WERI-Rb-1 (cell line): ENCODE measurements around the gene C4orf50.
"Not testable (repeated sequence)": the region's sequence is repeated elsewhere in the genome, so short reads cannot be mapped to it uniquely, and the experiment has no call there.

Source experiments
- DNase-seq: peaks from one replicate; pipeline ENCODE4 v3.0.0-alpha.2; 2020
- H3K27ac ChIP-seq: fragments of 250-450 bp; sonication (Bioruptor Pico); 2 replicates; pipeline ENCODE4 v1.5.1; 2020; ENCODE audit warnings: mild to moderate bottlenecking, moderate library complexity
- H3K27me3 ChIP-seq: fragments of 250-450 bp; sonication (Bioruptor Pico); 2 replicates; pipeline ENCODE4 v1.5.1; 2021; ENCODE audit warnings: mild to moderate bottlenecking, low read depth, moderate library complexity; ENCODE audit not compliant: insufficient read depth, severe bottlenecking
- H3K36me3 ChIP-seq: fragments of 250-450 bp; sonication (Bioruptor Pico); 2 replicates; pipeline ENCODE4 v1.5.1; 2020; ENCODE audit warnings: mild to moderate bottlenecking, moderate library complexity
- H3K4me3 ChIP-seq: 2 replicates; pipeline ENCODE4 v1.5.1; 2011; ENCODE audit warnings: low read depth, mild to moderate bottlenecking, control low read depth, low read length
- H3K9me3 ChIP-seq: fragments of 250-450 bp; sonication (Bioruptor Pico); 2 replicates; pipeline ENCODE4 v1.5.1; 2021; ENCODE audit warnings: mild to moderate bottlenecking, moderate library complexity; ENCODE audit not compliant: severe bottlenecking
- TF ChIP-seq, protein P1 (sequence below): IDR thresholded peaks from 2 replicates; pipeline ENCODE4 v1.5.1; 2011; ENCODE audit warnings: low read depth, mild to moderate bottlenecking, control low read depth, inconsistent platforms, low read length

C4orf50 gene

DNA sequence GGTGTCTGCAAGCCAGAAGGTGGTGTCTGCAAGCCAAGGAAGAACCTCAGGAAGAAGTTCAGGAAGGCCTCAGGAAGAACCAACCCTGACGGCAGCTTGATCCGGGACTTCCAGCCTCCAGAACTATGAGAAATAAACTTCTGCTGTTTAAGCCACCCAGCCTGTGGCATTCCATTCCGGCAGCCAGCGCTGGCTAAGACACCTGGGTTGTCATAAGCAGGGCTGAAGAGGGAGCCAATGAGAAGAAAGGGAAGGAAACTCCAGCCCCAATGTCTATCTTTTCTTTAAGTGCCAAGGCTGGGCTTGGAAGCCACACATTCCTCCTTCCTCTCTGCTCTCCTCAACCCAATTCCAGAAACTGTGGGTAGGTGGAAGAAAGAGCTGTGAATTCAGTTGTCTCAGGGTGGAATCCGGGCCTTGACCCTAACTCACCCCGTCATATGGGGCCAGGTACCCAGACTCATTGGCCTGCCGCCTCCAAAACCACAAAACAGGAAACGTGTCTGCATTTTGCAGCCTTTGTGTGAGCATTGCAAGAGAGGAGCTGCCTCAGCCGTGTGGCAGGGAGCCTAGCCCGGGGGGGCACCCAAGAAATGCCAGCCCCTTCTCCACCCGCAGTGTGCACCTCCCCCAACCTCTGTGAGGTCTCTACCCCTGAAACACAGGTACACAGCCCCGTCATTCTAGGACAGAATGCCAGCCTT is 152.2 kb downstream of the C4orf50 start:
- H3K4me3 ChIP-seq: no peak overlapping the region
- TF ChIP-seq, protein P1, sequence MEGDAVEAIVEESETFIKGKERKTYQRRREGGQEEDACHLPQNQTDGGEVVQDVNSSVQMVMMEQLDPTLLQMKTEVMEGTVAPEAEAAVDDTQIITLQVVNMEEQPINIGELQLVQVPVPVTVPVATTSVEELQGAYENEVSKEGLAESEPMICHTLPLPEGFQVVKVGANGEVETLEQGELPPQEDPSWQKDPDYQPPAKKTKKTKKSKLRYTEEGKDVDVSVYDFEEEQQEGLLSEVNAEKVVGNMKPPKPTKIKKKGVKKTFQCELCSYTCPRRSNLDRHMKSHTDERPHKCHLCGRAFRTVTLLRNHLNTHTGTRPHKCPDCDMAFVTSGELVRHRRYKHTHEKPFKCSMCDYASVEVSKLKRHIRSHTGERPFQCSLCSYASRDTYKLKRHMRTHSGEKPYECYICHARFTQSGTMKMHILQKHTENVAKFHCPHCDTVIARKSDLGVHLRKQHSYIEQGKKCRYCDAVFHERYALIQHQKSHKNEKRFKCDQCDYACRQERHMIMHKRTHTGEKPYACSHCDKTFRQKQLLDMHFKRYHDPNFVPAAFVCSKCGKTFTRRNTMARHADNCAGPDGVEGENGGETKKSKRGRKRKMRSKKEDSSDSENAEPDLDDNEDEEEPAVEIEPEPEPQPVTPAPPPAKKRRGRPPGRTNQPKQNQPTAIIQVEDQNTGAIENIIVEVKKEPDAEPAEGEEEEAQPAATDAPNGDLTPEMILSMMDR: no peak
- DNase-seq: no peak
- peaks cover 91% of the 10 kb centered on the region for H3K36me3 ChIP-seq
- H3K27ac ChIP-seq: peak overlapping the region; percentile 16; the same call in 1 of the 2 replicates
- no peaks in the 10 kb centered on the region for H3K9me3 ChIP-seq
- H3K27me3 ChIP-seq: no peaks in the 10 kb centered on the region

DNA sequence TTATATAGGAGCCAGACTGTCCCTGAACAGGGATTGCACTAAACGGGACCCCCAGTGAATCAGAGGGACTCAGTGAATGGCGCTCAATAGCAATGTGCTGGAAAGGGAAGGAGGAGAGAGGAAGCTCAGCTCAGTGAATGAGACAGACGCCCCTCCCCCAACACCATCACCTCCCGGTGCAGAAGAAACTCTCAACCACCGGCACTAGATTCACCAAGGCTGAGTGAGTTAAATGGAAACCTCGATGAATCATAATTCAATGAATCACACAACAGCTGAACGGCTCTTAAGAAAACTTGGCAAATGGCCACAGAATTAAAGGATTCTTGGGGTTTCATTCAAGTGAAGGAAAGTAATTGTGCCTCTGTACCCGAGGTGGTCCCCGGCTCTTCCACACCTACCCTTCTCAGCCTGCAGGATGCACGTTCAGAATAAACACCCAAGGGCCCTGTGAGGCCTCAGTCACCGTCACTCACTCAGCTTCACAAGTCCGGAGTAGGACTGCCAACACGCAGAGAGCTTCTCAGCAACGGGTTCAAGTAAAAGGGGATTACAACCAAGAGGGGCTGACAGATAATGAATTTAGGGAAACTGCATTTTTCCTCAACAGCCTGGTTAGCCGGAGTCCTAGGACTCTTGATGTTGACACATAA is 154.6 kb downstream of the C4orf50 start:
- H3K36me3 ChIP-seq: peaks cover 93% of the 10 kb centered on the region
- H3K9me3 ChIP-seq: no peaks in the 10 kb centered on the region
- no peaks in the 10 kb centered on the region for H3K27me3 ChIP-seq
- no peak for DNase-seq
- H3K27ac ChIP-seq: no peak overlapping the region
- no peak overlapping the region for H3K4me3 ChIP-seq
- TF ChIP-seq, protein P1: no peak

DNA sequence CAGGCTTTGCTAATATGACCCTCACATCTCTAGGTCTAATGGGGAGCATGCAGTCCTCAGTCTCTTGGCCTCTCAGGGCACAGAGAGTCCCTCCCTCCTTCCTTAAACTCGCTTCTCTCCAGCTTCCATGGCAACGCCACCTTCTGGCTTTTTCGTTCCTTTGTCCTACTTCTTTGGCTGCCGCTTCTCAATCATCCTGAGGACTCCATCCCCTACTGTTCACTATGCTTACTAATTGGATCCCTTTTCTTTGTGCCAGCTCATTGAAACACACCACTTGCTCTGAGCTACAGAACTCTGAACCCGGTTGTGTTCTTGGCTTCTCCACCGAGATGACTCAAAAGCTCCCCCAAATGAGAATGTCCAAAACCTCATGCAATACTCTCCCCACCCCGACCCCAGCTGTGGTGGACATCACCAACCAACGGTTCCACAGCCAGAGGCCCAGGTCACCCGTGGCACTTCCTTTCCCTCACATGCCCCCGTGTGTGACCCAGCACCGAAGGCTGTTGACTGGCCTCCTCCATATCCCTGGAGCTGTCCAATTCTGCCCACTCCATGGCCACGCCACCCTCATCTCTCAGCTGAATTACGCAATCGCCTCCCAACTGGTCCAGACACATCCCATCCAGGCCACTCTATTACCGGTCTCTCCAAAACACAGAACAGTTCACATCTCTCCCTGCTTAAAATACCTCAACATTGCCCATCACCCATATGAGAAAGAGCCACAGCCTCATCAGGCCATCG is 160.0 kb downstream of the C4orf50 start:
- Histone ChIP-seq H3K36me3 (peaks cover 94% of the 10 kb centered on the region), H3K27ac (no peak overlapping the region), H3K27me3 (no peaks in the 10 kb centered on the region), H3K9me3 (no peaks in the 10 kb centered on the region), H3K4me3 (no peak overlapping the region)
- TF ChIP-seq, protein P1: no peak
- no peak for DNase-seq

DNA sequence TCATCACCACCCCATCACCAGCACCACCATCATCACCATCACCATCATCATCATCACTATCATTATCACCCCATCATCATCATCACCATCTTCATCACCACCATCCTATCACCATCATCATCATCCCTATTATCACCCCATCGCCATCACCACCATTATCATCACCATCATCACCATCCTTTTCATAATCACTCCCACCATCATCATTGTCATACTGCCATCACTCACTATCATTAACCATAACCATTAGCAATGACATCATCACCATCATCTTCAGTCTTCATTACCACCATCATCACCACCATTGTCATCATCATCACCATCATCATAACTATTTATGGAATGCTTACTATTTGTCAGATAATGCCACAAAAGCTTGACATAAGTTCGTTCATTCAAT is 161.0 kb downstream of the C4orf50 start:
- Histone ChIP-seq H3K27me3 (no peaks in the 10 kb centered on the region), H3K36me3 (peaks cover 93% of the 10 kb centered on the region), H3K9me3 (no peaks in the 10 kb centered on the region), H3K27ac (no peak overlapping the region), H3K4me3 (no peak overlapping the region)
- TF ChIP-seq, protein P1: no peak
- DNase-seq: no peak

DNA sequence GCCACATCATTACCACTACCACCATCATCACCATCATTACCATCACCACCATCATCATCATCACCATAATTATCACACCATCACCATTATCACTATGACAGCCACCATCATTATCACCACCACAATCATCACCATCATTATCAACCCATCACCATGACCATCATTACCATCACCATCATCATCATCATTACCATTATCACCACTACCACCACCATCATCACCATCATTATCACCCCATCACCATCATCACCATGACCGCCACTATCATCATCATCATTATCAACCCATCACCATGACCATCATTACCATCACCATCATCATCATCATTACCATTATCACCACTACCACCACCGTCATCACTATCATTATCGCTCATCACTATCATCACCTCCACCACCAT is 161.9 kb downstream of the C4orf50 start:
- H3K4me3 ChIP-seq, DNase-seq, H3K27ac ChIP-seq, H3K27me3 ChIP-seq, H3K9me3 ChIP-seq: not testable (repeated sequence)
- peaks cover 93% of the 10 kb centered on the region for H3K36me3 ChIP-seq

DNA sequence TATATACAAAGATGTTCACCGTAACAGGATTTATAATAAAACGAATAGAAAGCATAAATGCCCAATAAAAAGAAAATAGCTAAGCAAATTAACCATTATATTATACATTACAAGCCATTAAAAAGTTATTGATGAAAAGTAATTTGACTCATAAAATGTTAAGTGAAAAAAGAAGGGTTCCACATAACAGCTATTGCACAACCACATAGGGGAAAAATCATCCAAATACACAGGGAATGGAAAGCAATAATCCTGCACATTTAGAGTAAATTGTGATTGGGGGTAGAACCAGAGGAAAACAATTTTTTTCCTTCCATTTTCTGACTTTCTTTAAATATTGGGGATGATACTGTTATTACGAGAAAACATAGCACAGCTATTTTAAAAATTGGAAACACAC is 163.3 kb downstream of the C4orf50 start:
- Histone ChIP-seq H3K36me3 (peaks cover 93% of the 10 kb centered on the region), H3K4me3 (no peak overlapping the region), H3K27ac (no peak overlapping the region), H3K9me3 (no peaks in the 10 kb centered on the region), H3K27me3 (no peaks in the 10 kb centered on the region)
- TF ChIP-seq, protein P1: no peak
- DNase-seq: no peak
